ENCODE data around the gene ANKRD40.

- TF ChIP-seq, protein P1, sequence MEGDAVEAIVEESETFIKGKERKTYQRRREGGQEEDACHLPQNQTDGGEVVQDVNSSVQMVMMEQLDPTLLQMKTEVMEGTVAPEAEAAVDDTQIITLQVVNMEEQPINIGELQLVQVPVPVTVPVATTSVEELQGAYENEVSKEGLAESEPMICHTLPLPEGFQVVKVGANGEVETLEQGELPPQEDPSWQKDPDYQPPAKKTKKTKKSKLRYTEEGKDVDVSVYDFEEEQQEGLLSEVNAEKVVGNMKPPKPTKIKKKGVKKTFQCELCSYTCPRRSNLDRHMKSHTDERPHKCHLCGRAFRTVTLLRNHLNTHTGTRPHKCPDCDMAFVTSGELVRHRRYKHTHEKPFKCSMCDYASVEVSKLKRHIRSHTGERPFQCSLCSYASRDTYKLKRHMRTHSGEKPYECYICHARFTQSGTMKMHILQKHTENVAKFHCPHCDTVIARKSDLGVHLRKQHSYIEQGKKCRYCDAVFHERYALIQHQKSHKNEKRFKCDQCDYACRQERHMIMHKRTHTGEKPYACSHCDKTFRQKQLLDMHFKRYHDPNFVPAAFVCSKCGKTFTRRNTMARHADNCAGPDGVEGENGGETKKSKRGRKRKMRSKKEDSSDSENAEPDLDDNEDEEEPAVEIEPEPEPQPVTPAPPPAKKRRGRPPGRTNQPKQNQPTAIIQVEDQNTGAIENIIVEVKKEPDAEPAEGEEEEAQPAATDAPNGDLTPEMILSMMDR (IDR thresholded peaks at IDR 0.05; ENCODE audit: insufficient read depth, low read length, poor library complexity, severe bottlenecking): no peak
- no peak for TF ChIP-seq EZH2phosphoT487 (conservative IDR thresholded peaks at IDR 0.05; ENCODE audit: low read length)
These were observed 31.4 kb upstream of the ANKRD40 start for GRCh38 chr17:50739098-50739497.

Measured in SU-DHL-6 (cell line).